GM12878 (cell line): ENCODE measurements around the gene CRAMP1. TPM values are rescaled to one million over a fixed set of nuclear protein-coding genes. Genes with fewer than 3 reads are reported as not detected.
A peak's percentile ranks its signal among the peaks of the same experiment; 100 is the strongest.

Experiments
- CHD4 ChIP-seq: fragments of 200-600 bp; sonication (generic); IDR thresholded peaks from 2 replicates; pipeline ENCODE4 v1.6.1; 2016; ENCODE audit warnings: mild to moderate bottlenecking
- CREB1 ChIP-seq: IDR thresholded peaks from 2 replicates; pipeline ENCODE4 v1.6.1; 2012; ENCODE audit warnings: low read depth, mild to moderate bottlenecking, inconsistent platforms
- IKZF2 ChIP-seq, 2 experiments: fragments of 450-650 bp; IDR thresholded peaks; 2 replicates each; pipeline ENCODE4 v1.6.1; 2017; ENCODE audit warnings: mild to moderate bottlenecking in 2 of 2, moderate library complexity in 2 of 2
- NFYA ChIP-seq: IDR thresholded peaks from 2 replicates; pipeline ENCODE4 v1.6.1; 2011; ENCODE audit warnings: low read depth, mild to moderate bottlenecking, low read length, improper control_type of control experiment, borderline replicate concordance
- TCF3 ChIP-seq: IDR thresholded peaks from 2 replicates; pipeline ENCODE4 v1.6.1; 2012; ENCODE audit warnings: low read depth, mild to moderate bottlenecking, low read length, borderline replicate concordance; ENCODE audit not compliant: insufficient read depth
- ZBED1 ChIP-seq: IDR thresholded peaks from 2 replicates; pipeline ENCODE4 v1.6.1; 2016; ENCODE audit warnings: borderline replicate concordance
- polyA plus RNA-seq, 11 experiments: library from polyadenylated mRNA; depleted of rRNA in 4 of 11; unstranded in 6 of 11; stranded (reverse) in 5 of 11; fragments of >200 nt; fragmentation: Nextera tagmentation in 4 of 11; fragmentation: Illumina TruSeq in 1 of 11; extraction: Ambion mirVana in 4 of 11; extraction: Trizol in 1 of 11; gene quantifications; 1 replicate in 1 of 11; 2 replicates in 10 of 11; pipeline versions ENCODE4 v1.2.1 to v1.2.3, GENCODE V29; 2011 to 2016; ENCODE audit warnings: inconsistent platforms in 2 of 11, missing spikeins in 2 of 11, low read depth in 1 of 11
- total RNA-seq, 4 experiments: library from RNA; depleted of rRNA in 3 of 4; stranded (reverse); fragments of >200 nt in 3 of 4; fragmentation: Illumina TruSeq in 1 of 4; extraction: Trizol in 1 of 4; gene quantifications; 2 replicates each; pipeline versions ENCODE4 v1.2.1 to v1.2.3, GENCODE V29; 2013 to 2021
- TF ChIP-seq, protein P1 (sequence below): IDR thresholded peaks from 2 replicates; pipeline ENCODE4 v1.6.1; 2011; ENCODE audit warnings: mild to moderate bottlenecking, low read depth, low read length, moderate library complexity; ENCODE audit not compliant: insufficient replicate concordance
- TF ChIP-seq, protein P2 (sequence below): fragments of 450-650 bp; formaldehyde crosslinking; IDR thresholded peaks from 2 replicates; pipeline ENCODE4 v1.4.0; 2022; ENCODE audit warnings: mild to moderate bottlenecking, moderate library complexity
- TF ChIP-seq, protein P3 (sequence below): IDR thresholded peaks from 2 replicates; pipeline ENCODE4 v1.6.1; 2012; ENCODE audit warnings: low read depth, low read length, improper control_type of control experiment

Gene CRAMP1
- total and polyA plus RNA-seq, 10 of the 15 experiments (the other 5 are each of a cell fraction or from before 2014, with no cell fraction given), result 0.37 to 9.8 (median 3.9) TPM

DNA sequence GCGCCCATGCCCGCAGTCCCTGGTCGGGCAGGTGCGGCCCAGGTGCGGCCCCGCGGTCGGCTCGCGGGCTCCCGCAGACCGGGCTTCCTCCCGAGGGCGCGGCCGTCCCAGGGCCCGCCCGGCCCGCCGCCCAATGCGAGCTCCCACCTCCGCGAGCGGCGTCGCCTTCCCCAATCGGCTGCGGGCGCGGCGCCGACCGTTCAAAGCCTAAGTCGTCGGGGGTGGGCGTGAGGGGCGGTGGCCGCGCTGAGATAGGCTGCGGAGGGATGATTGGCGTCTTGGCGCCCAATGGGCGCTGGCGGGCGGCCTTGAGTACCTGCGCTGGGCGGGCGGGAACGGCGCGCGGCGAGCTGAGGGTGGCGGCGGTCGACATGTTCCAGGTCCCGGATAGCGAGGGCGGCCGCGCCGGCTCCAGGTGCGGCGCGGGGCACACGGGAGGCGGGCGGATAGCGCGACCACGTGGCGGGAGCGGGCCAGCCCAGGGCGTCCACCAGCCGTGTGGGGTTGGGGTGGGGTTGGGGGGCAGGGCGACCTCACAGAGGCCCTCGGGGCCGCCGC lies 65.9 kb downstream of the CRAMP1 start, which contains the start of gene JPT2 (continued):
- no peak for TF ChIP-seq ZBED1
- TF ChIP-seq, protein P1, sequence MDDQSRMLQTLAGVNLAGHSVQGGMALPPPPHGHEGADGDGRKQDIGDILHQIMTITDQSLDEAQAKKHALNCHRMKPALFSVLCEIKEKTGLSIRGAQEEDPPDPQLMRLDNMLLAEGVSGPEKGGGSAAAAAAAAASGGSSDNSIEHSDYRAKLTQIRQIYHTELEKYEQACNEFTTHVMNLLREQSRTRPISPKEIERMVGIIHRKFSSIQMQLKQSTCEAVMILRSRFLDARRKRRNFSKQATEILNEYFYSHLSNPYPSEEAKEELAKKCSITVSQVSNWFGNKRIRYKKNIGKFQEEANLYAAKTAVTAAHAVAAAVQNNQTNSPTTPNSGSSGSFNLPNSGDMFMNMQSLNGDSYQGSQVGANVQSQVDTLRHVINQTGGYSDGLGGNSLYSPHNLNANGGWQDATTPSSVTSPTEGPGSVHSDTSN, result peak; percentile 96
- no peak for TF ChIP-seq CHD4
- 0 out of 2 replicates have a peak, but pooled peaks have one; percentile 44 for TF ChIP-seq TCF3
- no peak for TF ChIP-seq IKZF2 (IDR thresholded peaks at IDR 0.05)
- TF ChIP-seq, protein P2, sequence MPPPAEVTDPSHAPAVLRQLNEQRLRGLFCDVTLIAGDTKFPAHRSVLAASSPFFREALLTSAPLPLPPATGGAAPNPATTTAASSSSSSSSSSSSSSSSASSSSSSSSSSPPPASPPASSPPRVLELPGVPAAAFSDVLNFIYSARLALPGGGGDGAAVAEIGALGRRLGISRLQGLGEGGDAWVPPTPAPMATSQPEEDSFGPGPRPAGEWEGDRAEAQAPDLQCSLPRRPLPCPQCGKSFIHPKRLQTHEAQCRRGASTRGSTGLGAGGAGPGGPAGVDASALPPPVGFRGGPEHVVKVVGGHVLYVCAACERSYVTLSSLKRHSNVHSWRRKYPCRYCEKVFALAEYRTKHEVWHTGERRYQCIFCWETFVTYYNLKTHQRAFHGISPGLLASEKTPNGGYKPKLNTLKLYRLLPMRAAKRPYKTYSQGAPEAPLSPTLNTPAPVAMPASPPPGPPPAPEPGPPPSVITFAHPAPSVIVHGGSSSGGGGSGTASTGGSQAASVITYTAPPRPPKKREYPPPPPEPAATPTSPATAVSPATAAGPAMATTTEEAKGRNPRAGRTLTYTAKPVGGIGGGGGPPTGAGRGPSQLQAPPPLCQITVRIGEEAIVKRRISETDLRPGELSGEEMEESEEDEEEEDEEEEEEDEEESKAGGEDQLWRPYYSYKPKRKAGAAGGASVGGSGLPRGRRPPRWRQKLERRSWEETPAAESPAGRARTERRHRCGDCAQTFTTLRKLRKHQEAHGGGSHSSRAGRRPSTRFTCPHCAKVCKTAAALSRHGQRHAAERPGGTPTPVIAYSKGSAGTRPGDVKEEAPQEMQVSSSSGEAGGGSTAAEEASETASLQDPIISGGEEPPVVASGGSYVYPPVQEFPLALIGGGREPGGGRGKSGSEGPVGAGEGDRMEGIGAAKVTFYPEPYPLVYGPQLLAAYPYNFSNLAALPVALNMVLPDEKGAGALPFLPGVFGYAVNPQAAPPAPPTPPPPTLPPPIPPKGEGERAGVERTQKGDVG (CRISPR knock-in tag), result no peak
- TF ChIP-seq, protein P3, sequence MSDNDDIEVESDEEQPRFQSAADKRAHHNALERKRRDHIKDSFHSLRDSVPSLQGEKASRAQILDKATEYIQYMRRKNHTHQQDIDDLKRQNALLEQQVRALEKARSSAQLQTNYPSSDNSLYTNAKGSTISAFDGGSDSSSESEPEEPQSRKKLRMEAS, result 0 out of 2 replicates have a peak, but pooled peaks have one; percentile 43
- TF ChIP-seq NFYA, result peak; percentile 34; the same call in 1 of the 2 replicates
- peak; percentile 84 for TF ChIP-seq CREB1
